ENCODE measurements around the gene ZNF335.

ZNF335 gene

GRCh38 chr20:45913116-45913515 is 58.9 kb downstream of the ZNF335 start:
- no peak for TF ChIP-seq CTCF (IDR thresholded peaks at IDR 0.05; ENCODE audit: extremely low read depth, missing control alignments)
- no peak for DNase-seq (ENCODE audit: low spot score)

- no peak for DNase-seq (ENCODE audit: low spot score)
- no peak for TF ChIP-seq CTCF (IDR thresholded peaks at IDR 0.05; ENCODE audit: extremely low read depth, missing control alignments)
These were observed 59.7 kb downstream of the ZNF335 start for GRCh38 chr20:45912344-45912682.

DNA sequence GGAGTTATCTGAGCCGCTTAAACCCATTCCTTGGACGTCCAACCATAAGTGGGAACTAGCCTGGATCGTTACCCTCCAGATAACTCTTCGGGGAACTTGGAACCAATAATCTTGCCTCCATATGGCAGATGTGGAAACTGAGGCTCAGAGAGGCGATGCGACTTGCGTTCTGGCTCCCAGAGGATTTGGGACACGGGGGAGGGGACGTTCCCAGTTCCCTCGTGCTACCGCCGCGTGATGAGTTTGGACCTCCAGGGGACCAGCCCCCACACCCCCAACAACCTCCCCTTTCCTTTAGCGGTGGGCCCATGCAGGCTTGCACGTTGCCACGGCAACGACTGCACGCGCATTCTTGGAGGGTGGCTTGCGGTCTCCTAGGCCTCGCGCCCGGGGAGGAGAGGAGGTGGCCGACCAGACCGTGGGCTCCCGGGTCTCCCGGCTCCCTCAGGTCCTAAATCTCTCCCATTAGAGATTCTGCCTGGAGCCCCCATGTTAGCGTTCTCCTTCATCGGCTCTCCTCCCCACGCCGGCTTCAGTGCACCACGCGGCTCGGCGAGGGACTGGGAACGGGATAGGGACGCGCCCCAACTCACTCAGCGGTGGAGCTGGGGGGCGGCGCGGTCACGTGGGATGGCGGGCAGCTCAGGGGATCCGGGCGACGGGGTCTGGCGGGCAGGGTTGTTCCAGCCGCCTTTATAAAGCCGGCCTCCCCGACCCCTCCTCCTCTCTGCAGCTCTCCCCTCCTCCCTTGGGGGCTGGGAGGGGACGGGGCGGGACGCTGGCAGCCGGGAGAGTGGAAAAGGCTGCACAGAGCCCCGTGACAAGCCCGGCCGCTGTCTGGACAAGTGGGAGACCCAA is 60.3 kb downstream of the ZNF335 start, which contains the start of gene PLTP:
PLTP (minus strand) TSS at position 670 of the 858 bp plus-strand sequence. CDS start 703 bp downstream, outside the sequence.
- TF ChIP-seq CTCF (IDR thresholded peaks at IDR 0.05; ENCODE audit: extremely low read depth, missing control alignments) = no peak
- DNase-seq (ENCODE audit: low spot score) = peak; percentile 38

DNA sequence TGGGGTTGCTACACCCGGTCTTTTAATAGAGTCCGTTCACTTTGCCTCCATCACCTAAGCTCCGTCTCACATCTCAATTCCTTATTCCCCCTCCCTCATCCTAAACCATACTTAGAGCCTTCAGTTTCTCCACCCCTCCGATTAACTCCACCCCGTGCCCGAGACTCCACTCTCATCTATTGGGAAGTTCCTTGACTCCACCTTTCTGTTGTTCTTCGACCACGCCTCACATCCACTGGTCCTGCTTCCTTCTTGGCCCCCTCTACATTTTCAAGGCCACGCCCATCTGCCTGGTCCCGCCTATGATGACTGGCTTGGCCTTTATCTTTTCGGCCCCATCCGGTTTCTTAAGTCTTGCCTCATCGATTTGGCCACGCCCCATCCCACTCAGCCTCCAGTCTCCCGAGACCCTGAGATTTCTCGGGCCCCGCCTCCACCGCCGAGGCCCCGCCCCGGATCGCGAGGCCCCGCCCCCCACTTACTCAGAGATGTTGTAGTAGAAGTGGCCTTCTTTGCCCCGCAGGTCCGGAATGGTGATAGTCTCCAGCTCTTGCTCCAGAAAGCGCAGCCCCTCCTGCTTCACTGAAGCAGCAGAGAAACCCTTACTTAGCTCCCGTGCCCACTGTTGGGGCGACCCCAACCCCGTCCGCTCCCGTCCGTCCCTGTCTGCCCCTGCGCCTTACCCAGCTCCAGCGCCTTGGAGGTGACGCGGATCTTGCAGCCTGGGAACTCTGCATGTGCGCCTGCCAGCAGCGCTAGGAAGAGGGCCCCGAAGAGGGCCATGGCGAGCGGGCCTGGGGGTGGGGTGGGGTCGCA is 61.1 kb downstream of the ZNF335 start:
- TF ChIP-seq CTCF (IDR thresholded peaks at IDR 0.05; ENCODE audit: extremely low read depth, missing control alignments) = no peak
- DNase-seq (ENCODE audit: low spot score) = peak; percentile 98

DNA sequence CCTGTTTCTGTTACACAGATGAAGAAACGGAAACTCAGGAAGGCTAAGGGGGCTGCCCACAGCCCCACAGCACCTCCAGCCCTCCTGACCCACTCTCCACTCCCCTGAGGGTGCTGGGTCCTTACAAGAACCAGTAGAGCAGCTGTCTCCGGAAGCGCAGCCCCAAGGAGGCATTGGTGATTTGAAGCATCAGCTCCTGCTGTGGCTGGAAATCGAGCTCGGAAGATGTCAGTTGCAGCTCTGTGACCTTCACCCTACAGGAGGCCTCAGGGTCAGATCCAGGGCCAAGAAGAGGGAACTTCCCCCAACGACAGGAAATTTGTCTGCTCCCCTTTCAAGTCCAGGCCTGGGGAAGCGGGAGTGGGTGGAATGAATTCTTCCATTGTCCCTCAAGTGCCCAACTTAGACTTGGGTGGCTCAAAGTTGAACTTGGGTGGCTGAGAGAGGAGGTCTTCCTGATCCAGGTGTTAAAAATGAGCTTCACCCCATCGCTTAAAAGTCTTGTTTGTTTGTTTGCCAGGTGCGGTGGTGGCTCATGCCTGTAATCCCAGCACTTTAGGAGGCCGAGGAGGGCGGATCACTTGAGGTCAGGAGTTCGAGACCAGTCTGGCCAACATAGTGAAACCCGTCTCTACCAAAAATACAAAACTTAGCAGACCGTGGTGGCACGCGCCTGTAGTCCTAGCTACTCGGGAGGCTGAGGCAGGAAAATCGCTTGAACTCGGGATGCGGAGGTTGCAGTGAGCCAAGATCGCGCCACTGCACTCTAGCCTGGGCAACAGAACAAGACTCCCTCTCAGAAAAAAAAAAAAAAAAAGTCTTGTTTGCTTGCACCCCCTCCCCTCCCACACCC is 62.0 kb downstream of the ZNF335 start:
- no peak for TF ChIP-seq CTCF (IDR thresholded peaks at IDR 0.05; ENCODE audit: extremely low read depth, missing control alignments)
- no peak for DNase-seq (ENCODE audit: low spot score)

DNA sequence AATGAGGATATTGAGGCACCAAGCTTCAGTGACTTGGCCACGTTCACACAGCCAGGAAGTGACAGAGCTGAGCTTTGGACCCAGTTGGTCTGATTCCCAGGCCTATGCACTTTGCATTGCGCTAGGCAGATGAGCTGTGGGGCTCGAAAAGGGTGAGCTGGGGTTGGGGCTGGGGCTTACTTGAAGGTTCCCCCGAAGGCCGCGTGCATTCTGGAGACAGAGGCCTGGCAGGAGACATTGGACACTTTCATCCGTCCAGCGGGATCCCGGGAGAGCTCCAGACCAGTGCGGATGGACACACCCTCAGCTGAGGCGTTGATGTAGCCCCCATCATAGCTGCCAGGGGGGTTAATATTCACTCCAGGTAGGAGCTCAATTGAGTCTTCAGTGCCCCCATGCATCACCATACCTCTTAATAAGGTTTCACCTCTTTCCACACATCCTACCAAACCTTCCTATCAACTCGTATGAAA is 62.6 kb downstream of the ZNF335 start:
- TF ChIP-seq CTCF (IDR thresholded peaks at IDR 0.05; ENCODE audit: extremely low read depth, missing control alignments) = no peak
- no peak for DNase-seq (ENCODE audit: low spot score)

Data from GM20000 (cell line).